Measurements from ENCODE around the gene SV2B. TPM values are rescaled to one million over a fixed set of nuclear protein-coding genes. Genes with fewer than 3 reads are reported as not detected.

SV2B gene
- total and polyA plus RNA-seq, 2 experiments from 2014 or later: 0.06 to 0.76 TPM

GRCh38 chr15:91142946-91143345 lies 42.9 kb downstream of the SV2B start (continued):
- TF ChIP-seq, protein P1, sequence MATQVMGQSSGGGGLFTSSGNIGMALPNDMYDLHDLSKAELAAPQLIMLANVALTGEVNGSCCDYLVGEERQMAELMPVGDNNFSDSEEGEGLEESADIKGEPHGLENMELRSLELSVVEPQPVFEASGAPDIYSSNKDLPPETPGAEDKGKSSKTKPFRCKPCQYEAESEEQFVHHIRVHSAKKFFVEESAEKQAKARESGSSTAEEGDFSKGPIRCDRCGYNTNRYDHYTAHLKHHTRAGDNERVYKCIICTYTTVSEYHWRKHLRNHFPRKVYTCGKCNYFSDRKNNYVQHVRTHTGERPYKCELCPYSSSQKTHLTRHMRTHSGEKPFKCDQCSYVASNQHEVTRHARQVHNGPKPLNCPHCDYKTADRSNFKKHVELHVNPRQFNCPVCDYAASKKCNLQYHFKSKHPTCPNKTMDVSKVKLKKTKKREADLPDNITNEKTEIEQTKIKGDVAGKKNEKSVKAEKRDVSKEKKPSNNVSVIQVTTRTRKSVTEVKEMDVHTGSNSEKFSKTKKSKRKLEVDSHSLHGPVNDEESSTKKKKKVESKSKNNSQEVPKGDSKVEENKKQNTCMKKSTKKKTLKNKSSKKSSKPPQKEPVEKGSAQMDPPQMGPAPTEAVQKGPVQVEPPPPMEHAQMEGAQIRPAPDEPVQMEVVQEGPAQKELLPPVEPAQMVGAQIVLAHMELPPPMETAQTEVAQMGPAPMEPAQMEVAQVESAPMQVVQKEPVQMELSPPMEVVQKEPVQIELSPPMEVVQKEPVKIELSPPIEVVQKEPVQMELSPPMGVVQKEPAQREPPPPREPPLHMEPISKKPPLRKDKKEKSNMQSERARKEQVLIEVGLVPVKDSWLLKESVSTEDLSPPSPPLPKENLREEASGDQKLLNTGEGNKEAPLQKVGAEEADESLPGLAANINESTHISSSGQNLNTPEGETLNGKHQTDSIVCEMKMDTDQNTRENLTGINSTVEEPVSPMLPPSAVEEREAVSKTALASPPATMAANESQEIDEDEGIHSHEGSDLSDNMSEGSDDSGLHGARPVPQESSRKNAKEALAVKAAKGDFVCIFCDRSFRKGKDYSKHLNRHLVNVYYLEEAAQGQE (IDR thresholded peaks at IDR 0.05; ENCODE audit: unreplicated experiment): no peak
- TF ChIP-seq POLR2AphosphoS5 (IDR thresholded peaks at IDR 0.05; ENCODE audit: low read depth) (no peak), ZNF331 (CRISPR knock-in tag; IDR thresholded peaks at IDR 0.05; ENCODE audit: low read depth) (no peak), CREB1 (CRISPR knock-in tag; IDR thresholded peaks at IDR 0.05; ENCODE audit: low read depth) (no peak), ZNF114 (CRISPR knock-in tag; IDR thresholded peaks at IDR 0.05) (no peak), NANOG (IDR thresholded peaks at IDR 0.05; ENCODE audit: borderline replicate concordance) (no peak)

- no peak overlapping the region for H3K27ac ChIP-seq (ENCODE audit: low read depth)
- Mint-ChIP-seq H3K4me3 (no peak overlapping the region), H3K36me3 (ENCODE audit: low read depth) (no peaks in the 10 kb centered on the region), H3K4me1 (peaks cover 4% of the 10 kb centered on the region; the same call in 2 of the 3 replicates), H3K9me3 (no peaks in the 10 kb centered on the region), H3K27ac (no peak overlapping the region), H3K27me3 (ENCODE audit: insufficient read depth, low read depth, poor library complexity) (peaks cover 4% of the 10 kb centered on the region)
- H2AFZ ChIP-seq: no peak overlapping the region
- H3K9me2 ChIP-seq (ENCODE audit: insufficient read depth): 0 out of 2 replicates have a peak, but pooled peaks cover 8% of the 10 kb centered on the region
- H3K36me3 ChIP-seq (ENCODE audit: insufficient read depth): no peaks in the 10 kb centered on the region
- H3K4me1 ChIP-seq (ENCODE audit: insufficient read depth): no peaks in the 10 kb centered on the region
- ATAC-seq (no peak), DNase-seq (ENCODE audit: low spot score) (no peak)
- H4K20me1 ChIP-seq (replicated peaks; ENCODE audit: insufficient read depth): no peaks in the 10 kb centered on the region
- no peaks in the 10 kb centered on the region for H3K79me2 ChIP-seq (replicated peaks; ENCODE audit: insufficient read depth)
- TF ChIP-seq EZH2 (IDR thresholded peaks at IDR 0.05; ENCODE audit: low read depth, unreplicated experiment): no peak
- TF ChIP-seq CREB1 (CRISPR knock-in tag; IDR thresholded peaks at IDR 0.05; ENCODE audit: low read depth): no peak
- no peak for TF ChIP-seq JUNB (IDR thresholded peaks at IDR 0.05; ENCODE audit: unreplicated experiment)
- TF ChIP-seq ETS1 (IDR thresholded peaks at IDR 0.05): no peak
- TF ChIP-seq STAT1 (IDR thresholded peaks at IDR 0.05; ENCODE audit: unreplicated experiment): no peak
- TF ChIP-seq CTCF (conservative IDR thresholded peaks at IDR 0.05; ENCODE audit: low read depth in 2 of 2): no peak
- TF ChIP-seq, protein P1 (IDR thresholded peaks at IDR 0.05; ENCODE audit: unreplicated experiment): no peak
- no peak for TF ChIP-seq NANOG (IDR thresholded peaks at IDR 0.05; ENCODE audit: borderline replicate concordance)
- no peak overlapping the region for H3K4me3 ChIP-seq
- no peak overlapping the region for H3K4me2 ChIP-seq
- H3F3A ChIP-seq (replicated peaks; ENCODE audit: low read depth): no peaks in the 10 kb centered on the region
- H3K27me3 ChIP-seq (ENCODE audit: insufficient read depth): no peaks in the 10 kb centered on the region
Observed at GRCh38 chr15:91146728-91147127, 46.7 kb downstream of the SV2B start.
